Erythroblast (primary cell): Measurements from ENCODE around the gene UXT.
"Not testable (repeated sequence)": the region's sequence is repeated elsewhere in the genome, so short reads cannot be mapped to it uniquely, and the experiment has no call there.

Experiments used
- DNase-seq, 2 experiments: peaks; one replicate each; lab custom pipeline; 2025; lab: John Stamatoyannopoulos, UW
- GATA1 ChIP-seq: IDR thresholded peaks from 2 replicates; pipeline ENCODE4 v1.6.1; 2011; ENCODE audit warnings: low read depth, mild to moderate bottlenecking, control low read depth, low read length, moderate library complexity
- POLR2A ChIP-seq: IDR thresholded peaks from 2 replicates; pipeline ENCODE4 v1.6.1; 2011; ENCODE audit warnings: mild to moderate bottlenecking, low read length

UXT gene, protein sequence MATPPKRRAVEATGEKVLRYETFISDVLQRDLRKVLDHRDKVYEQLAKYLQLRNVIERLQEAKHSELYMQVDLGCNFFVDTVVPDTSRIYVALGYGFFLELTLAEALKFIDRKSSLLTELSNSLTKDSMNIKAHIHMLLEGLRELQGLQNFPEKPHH

DNA sequence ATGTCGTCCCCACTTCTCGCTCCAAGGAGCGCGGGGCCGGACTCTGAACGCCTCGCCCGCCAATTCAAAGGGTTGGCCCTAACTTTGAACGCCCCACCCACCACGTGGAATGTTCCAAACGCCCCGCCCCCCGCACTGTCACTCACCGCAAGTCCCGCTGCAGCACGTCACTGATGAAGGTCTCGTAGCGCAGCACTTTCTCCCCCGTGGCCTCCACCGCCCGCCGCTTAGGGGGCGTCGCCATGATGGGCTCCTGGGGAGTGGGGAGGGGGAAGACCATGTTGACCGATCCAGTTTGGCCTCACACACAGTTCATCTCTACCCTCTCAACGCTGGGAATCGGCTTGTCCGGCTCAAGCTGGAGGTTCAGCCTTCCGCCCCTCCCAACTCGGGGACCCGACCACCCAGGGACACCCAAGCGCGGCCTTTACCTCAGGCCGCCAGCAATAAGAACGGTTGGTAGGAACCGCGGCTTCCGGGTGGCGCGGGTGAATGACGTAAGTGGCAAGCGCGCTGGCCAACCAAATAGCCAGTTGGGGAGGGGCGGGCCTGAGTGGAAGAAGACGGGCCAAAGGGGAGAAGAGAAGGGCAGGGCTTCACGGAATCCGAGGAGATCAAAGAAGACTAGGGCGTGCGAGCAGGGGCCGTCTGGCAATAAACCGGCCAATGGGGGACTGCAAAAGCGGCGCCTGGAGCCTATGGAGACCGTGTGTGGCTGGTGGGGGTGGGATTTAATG lies at the start of gene UXT:
TSS of gene UXT (minus strand) at position 497 of the 737 bp plus-strand sequence. CDS start at position 244, 253 bp downstream.
- peak; percentile 97 to 98 for DNase-seq
- TF ChIP-seq POLR2A (peak; percentile 94), GATA1 (no peak)

DNA sequence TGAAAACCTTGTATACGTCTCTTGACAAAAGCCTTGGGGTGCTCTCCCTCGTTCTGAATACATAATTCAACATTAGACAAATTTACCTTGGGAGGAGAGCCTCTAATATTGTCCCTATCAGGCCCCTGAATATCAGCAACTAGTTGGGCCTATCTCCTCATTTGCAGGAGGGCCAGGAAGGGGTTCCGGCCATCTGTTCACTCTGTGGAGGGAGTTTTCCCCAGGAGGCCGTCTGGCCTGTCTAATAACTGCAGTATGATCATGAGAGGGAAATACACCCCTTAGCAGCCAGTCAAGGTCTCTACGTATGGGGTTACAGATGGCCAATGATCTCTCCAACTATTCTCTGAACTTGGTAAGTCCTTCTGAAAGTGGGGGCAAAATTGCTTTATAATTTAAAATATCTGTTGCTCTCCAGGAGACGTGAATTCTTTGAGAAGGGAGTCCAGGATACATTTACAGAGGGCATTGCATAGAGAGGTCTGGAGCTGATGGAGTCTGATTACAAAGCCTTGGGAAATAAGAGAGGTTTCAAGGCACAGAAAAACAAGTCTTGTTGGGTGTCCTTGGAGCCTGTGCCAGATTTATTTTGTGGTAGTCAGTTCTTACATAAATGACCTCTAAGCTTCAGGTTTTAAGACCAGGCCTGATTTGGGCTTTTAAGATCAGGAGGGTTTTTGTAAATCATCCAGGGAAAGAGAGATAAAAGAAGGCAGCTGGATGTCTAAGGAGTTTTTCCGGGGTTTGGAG lies 48.2 kb upstream of the UXT start:
- TF ChIP-seq POLR2A (no peak), GATA1 (no peak)

DNA sequence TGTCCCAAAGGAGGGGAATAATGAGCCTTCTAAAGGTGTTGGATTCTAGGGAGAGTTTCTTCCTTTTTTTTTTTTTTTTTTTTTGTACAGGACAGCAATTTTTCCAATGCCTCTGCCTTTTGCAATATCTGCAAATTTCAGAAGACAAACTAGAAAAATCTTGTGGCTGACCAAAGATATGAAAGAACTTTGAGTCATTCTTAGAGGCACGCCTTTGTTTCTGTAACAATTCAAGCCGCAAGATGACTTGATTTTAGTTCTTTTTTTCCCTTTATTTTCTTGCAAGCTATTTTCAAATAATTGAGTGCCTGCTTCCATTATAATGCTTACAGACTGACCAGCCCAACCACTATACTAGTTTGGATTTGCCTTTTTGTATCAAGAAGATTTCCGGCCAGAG lies 47.6 kb upstream of the UXT start:
- peak; percentile 8 to 20 for DNase-seq
- TF ChIP-seq POLR2A (no peak), GATA1 (no peak)

More for the DNA sequence above, 48.2 kb upstream of the UXT start:
- DNase-seq = peak; percentile 19 to 69

DNA sequence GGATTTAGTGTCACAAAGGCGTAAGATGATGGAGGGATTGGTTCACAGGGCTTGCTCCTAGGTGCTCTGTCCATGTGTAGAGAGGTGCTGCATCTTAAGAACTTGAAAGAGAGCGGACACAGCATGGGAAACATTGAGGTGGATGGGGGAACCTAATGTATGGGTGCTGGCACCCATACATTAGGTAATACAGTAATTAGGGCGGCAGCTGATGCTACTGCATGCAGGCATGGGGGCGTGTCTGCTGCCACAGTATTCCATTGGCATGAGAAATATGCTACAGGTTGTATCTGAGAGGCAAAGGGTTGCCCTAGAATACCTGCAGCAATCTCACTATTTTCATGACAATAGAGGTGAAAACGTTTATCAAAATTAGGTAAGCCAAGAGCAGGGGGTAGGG lies 45.8 kb upstream of the UXT start:
- DNase-seq = no peak
- TF ChIP-seq POLR2A = no peak
- TF ChIP-seq GATA1 = no peak

DNA sequence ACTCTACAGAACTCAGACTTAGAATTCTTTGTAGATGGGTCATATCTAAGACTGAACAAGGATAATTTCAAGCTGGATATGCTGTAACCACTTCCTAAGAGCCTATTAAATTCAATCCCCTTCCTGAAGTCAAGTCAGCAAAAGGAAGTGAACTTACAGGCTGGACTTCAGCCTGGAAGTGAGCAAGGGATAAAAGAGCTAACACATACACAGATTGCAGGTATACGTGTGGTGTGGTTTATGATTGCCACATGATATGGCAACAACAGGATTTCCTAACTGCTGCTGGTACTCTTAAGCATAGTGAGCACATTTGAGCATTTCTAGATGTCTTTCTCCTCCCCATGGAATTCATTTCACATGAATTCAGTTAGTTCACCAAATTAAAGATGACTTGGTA lies 38.2 kb upstream of the UXT start:
- DNase-seq = no peak
- TF ChIP-seq POLR2A = no peak

DNA sequence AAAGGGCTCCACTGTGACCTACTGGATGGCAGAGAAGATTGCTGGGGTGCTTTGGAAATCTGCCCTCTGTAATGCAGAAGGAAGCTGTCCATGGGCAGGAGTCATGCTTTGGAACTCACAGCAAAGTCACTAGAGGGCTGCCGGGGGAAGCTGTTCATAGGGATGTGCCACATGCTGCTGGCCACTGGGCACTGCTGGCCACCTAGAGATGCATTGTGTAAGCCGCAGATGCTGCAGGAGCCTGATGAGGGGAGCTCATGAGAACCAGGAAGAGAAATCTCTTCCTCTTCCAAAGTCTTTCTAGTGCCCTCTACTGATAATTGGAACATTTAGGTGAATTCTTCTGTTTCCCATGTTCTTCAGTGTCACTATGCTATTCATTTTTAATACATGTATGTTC lies 31.2 kb upstream of the UXT start:
- TF ChIP-seq GATA1 (no peak), POLR2A (no peak)
- DNase-seq = no peak

DNA sequence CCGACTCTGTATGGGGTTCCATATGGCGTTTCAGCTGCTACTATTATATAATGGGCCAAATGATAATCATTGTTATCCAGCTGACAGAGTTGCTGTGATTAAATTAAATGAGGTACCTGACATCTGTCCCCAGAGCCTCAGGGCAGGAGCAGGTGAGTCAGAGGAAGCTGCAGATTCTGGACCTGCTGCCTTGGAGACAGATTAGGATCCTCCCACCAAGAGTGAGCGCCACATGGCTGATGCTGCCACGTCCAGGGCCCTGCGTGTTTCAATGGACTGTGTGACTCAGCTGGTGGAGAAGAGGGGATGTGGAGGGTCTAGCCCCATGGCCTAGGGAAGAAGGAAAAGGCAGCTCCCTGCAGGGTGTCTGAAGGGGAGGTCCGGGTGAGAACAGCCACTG lies 28.3 kb upstream of the UXT start:
- TF ChIP-seq GATA1 = no peak
- no peak for TF ChIP-seq POLR2A
- no peak for DNase-seq

DNA sequence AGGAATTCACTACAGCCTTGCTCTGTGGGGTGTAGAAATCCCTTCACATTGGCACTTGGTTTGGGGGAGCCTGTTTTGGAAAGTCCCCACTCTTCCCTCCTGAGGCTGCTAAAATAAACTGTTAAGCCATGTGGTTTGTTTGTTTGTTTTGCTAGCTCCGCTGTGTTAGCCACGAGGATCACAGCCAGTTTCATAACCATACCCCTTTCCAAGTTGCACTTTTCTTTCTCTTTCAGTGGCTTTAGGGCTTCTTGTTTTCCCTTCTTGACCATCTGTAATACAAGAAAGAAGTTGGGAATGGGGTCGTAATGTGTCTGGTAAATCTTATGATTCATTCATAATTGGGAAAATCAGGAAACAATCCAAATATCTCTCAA lies 24.8 kb upstream of the UXT start:
- no peak for DNase-seq
- TF ChIP-seq GATA1 (no peak), POLR2A (no peak)

DNA sequence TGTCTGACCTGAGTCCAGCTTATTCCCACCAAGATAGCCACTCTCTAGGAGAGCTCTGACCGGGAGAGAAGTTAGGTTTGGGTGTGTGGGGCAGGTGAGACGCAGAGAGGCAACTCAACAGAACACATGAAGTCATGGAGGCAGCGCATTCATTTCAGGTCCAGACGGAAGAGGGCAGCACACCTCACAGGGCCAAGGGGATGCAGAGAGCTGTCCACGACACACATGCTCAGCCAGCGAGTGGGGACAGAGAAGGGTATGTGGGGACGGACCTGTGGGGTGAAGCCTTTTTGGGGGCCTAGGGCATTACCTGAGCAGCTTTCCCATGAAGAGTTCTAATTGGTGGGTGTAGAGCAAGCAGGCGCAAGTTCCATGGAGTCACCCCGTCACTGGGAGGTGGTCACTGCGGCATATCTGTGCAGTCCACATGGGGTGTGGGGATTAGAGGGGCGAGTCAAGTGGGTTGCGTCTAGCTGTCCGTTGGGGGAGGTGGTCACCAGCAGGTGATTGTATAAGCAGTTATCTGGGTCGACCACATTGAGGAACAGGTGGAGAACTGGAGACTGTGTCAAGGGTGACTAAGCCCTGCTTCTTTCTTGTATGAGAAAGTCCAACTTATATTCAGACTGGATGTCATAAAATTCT lies 24.3 kb upstream of the UXT start:
- TF ChIP-seq GATA1 (no peak), POLR2A (no peak)
- DNase-seq = peak; percentile 66 to 78

DNA sequence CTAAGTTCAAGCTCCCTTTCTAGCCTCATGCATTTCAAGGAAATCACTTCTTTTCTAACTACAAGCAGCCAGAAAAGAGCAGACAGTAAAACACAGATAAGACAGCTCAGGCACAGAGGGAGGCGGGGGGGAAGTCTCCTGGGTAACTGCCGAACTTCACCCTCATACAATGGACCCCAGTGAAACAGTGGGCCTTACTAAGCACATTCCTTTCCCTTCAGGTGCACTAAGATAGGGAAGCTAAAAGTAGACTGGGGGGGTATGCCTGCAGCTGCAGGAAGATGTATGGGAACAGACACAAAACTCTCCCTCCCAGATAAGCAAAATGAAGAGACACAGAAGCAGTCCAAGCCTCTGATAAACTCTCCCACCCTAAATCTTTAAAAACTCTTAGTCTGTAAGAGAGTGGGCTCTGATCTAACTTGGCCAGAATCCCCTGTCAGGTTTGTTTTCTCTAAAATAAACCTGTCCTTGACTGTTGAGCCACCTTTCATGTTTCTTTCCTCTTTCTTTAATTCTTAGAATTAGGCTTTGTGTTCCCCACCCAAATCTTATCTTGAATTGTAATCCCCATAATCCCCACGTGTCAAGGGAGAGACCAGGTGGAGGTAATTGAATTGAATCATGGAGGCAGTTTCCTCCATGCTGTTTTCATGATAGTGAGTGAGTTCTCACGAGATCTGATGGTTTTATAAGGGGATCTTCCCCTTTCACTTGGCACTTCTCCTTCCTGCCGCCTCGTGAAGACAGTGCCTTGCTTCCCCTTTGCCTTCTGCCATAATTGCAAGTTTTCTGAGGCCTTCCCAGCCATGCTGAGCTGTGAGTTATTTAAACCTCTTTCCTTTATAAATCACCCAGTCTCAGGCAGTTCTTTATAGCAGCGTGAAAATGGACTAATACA lies 17.2 kb upstream of the UXT start:
- peak; percentile 20 for TF ChIP-seq POLR2A
- peak; percentile 30 to 62 for DNase-seq

DNA sequence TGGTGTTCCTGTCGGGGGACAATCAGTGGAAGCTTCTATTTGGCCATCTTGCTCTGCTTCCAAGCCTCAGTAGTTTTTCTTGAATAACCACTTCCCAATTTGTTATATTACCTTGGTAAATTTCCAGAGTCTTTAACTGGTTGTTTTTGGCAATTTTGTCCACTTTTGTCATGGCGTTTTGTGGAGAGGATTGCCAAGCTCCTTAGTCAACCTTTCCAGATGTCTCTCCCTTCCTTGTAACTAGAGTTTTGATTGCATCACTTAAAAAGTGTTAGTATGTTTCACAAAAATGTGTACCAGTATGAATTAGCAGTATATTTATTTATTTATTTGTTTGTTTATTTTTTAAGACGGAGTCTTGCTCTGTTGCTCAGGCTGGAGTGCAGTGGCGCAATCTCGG lies 15.8 kb upstream of the UXT start:
- no peak for TF ChIP-seq POLR2A
- no peak for TF ChIP-seq GATA1
- DNase-seq = no peak

DNA sequence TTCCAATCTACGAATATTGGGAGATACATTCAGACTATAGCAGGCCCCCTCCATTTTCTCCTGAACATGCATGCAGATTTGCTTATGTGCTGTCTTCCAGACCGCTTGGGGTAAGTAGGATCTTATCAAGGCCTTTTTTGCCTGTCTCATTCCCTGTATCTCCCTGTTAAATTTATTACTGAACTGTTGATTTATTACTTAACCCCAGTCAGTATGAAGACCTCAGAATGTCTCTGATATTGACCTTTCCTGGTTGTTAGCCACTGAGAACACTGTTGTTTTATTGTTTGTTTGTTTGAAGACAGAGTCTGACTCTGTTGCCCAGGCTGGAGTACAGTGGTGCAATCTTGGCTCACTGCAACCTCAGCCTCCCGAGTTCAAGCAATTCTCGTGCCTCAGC lies 6.8 kb upstream of the UXT start:
- not testable (repeated sequence) for DNase-seq

DNA sequence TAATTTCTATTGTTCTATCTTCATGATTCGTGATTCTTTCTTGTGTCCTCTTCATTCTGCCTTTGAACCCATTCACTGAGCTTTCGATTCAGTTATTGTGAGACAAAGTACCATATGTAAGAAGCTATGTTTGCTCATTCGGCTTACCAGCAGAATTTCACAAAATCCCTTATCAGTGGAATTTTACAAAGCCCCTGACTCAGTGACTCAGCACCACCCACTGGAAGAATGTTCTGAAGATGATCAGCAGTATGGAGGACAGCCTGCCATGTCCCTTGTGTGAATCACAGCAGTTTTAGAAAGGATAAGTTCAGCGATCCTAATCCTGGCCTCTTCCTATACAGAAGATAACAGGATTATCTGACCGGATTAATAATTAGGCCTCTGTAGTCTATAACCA lies 5.8 kb upstream of the UXT start:
- TF ChIP-seq POLR2A (no peak), GATA1 (no peak)
- DNase-seq = no peak

DNA sequence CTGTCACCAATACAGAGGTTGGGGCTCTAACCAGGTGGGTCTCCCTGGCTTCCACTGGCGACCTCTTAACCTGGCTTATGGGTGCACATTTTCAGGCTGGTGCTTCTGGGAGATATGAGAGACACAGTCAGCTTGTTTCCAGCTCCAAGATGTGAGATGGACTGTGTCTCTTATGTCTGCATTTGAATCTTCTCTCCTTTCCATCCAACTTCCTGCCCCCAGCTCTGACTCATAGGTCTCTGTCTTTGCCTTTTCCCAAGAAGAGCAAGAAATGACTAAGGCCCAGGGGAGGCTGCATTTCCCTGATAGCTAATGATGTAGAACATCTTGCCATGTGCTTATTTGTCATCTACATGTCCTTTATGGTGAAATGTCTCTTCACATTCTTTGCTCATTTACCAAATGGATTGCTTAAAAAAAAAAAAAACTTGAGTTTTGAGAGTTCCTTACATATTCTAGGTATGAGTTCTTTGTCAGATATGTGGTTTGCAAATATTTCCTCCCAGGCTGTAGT lies 3.2 kb upstream of the UXT start:
- TF ChIP-seq POLR2A (peak; percentile 51), GATA1 (no peak)
- peak; percentile 47 to 72 for DNase-seq
